ENCODE results near the gene CAMK1G. TPM values are rescaled to one million over a fixed set of nuclear protein-coding genes. Genes with fewer than 3 reads are reported as not detected.

CAMK1G gene
- total RNA-seq, 1 donor from 2014 or later, result not detected

DNA sequence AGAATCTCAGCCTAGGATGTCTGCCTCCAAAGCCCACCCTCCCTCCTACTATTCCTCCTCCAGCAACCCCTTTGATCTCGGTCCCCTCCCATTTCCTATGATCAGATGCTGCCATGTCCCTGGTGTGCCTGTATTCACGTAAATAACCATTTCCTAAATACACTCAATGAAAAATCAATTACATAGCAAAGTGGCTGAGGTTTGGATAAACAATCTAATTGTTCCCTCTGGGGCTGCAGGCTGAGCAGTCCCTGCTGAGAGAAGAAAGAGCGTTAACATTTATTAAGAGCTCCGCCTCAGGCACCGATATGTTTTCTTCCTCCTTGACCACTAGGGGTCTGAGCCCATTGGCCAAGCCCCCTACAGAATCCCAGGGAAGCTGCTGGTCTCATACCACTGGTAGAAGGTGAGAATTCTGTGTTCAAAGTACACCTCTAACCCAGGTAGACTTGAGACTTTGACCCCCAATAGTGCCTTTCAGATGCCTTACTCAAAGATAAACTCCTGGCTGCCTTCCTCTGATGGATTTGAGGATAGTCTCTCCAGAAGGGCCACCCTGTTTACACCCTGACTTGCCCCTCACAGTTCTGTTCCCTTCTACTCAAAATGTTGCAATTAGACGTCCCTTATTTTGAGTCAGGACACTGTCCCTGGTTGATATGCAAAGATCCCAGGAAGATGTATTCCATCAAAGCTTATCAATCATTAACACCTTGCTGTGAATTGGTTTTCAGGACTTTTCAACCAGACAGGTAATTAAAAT, 33.9 kb upstream of the CAMK1G start:
- peaks cover 3% of the 10 kb centered on the region for H3K4me1 ChIP-seq
- no peak overlapping the region for H3K27ac ChIP-seq (replicated peaks)
- intact Hi-C loops (cut with micrococcal nuclease), result no loop called here
- no peak overlapping the region for H3K4me3 ChIP-seq
- TF ChIP-seq, protein P1, sequence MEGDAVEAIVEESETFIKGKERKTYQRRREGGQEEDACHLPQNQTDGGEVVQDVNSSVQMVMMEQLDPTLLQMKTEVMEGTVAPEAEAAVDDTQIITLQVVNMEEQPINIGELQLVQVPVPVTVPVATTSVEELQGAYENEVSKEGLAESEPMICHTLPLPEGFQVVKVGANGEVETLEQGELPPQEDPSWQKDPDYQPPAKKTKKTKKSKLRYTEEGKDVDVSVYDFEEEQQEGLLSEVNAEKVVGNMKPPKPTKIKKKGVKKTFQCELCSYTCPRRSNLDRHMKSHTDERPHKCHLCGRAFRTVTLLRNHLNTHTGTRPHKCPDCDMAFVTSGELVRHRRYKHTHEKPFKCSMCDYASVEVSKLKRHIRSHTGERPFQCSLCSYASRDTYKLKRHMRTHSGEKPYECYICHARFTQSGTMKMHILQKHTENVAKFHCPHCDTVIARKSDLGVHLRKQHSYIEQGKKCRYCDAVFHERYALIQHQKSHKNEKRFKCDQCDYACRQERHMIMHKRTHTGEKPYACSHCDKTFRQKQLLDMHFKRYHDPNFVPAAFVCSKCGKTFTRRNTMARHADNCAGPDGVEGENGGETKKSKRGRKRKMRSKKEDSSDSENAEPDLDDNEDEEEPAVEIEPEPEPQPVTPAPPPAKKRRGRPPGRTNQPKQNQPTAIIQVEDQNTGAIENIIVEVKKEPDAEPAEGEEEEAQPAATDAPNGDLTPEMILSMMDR (IDR thresholded peaks at IDR 0.05; ENCODE audit: borderline replicate concordance), result no peak
- DNase-seq, result no peak
- no peaks in the 10 kb centered on the region for H3K36me3 ChIP-seq
- no peaks in the 10 kb centered on the region for H3K9me3 ChIP-seq (replicated peaks)
- H3K27me3 ChIP-seq (ENCODE audit: low read depth), result peaks cover 18% of the 10 kb centered on the region

GRCh38 chr1:209550519-209550918, 33.0 kb upstream of the CAMK1G start:
- H3K27me3 ChIP-seq (ENCODE audit: low read depth), result peaks cover 25% of the 10 kb centered on the region
- no peaks in the 10 kb centered on the region for H3K36me3 ChIP-seq
- intact Hi-C loops (cut with micrococcal nuclease), result no loop called here
- TF ChIP-seq, protein P1 (IDR thresholded peaks at IDR 0.05; ENCODE audit: borderline replicate concordance), result no peak
- H3K4me3 ChIP-seq, result no peak overlapping the region
- no peak for DNase-seq
- H3K9me3 ChIP-seq (replicated peaks), result no peaks in the 10 kb centered on the region
- H3K4me1 ChIP-seq, result no peaks in the 10 kb centered on the region
- H3K27ac ChIP-seq (replicated peaks), result no peak overlapping the region

GRCh38 chr1:209552406-209553264, 30.9 kb upstream of the CAMK1G start:
- intact Hi-C loops (cut with micrococcal nuclease), result no loop called here
- TF ChIP-seq, protein P1 (IDR thresholded peaks at IDR 0.05; ENCODE audit: borderline replicate concordance), result no peak
- Histone ChIP-seq H3K4me1 (no peaks in the 10 kb centered on the region), H3K36me3 (no peaks in the 10 kb centered on the region), H3K4me3 (no peak overlapping the region), H3K9me3 (replicated peaks) (no peaks in the 10 kb centered on the region), H3K27ac (replicated peaks) (no peak overlapping the region), H3K27me3 (ENCODE audit: low read depth) (peaks cover 36% of the 10 kb centered on the region)
- no peak for DNase-seq

DNA sequence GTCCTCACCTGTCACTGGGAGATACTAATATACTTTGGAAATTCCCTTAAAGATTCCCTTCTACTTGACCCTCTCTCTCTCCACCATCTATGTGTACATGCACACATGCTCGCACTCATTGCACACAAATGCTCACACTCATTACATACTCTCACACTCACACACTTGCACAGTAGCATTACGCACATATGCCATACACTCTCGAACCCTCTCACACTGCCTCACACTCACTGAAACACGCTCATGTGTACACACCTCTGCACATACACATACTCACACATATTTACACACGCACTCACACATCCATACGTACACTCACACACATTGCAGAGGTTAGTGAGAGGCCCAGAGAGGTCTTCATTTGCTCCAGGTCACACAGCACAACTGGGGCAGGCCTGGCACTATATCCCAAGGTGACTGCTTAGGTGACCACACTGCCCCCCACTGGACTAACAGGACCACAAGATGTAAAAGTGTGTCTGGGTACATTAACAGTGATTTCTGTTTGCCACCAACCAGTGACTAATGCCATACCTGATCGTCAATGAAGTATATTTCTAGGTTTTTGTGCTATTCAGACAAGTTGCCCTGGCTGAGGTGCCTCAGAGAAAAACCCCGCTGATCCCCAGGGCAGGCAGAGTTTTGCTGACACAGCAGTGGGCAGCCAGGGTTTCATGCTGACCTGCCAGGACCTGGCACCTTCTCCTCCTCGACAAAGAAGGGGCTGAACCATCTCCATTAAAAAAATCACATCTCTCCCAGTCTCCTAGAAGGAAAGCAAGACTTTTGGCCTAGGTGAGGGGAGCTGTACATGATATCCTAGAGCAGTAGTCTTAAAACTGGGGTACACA, 28.5 kb upstream of the CAMK1G start:
- Histone ChIP-seq H3K4me3 (no peak overlapping the region), H3K4me1 (no peaks in the 10 kb centered on the region), H3K9me3 (replicated peaks) (no peaks in the 10 kb centered on the region), H3K27ac (replicated peaks) (no peak overlapping the region), H3K36me3 (no peaks in the 10 kb centered on the region), H3K27me3 (ENCODE audit: low read depth) (peaks cover 27% of the 10 kb centered on the region)
- intact Hi-C loops (cut with micrococcal nuclease), result no loop called here
- TF ChIP-seq, protein P1 (IDR thresholded peaks at IDR 0.05; ENCODE audit: borderline replicate concordance), result no peak
- DNase-seq, result no peak

DNA sequence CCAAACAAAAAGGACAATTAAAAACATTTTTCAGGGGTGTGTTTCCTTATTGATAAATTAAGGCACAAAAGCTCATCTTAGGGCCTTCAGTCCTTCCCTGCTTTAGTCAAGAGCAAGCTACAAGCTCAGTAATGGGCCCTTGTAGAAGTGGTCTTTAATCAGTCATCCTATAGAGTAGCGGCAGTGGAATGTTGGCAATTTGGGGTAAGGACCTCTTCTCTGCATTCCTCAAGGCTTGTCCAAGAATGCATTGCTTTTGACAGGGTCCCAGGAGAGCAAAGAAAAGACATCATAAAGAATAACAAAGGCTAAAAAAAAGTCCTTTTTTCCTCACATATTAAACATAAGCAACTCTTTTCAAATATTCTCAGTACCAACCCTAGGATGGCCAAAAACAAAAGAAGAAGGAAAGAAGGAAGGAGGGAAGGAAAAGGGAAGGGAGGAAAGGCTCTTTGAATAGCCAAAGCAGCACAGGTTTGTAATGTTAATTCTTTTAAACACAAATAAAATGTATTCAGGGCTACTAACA, 27.3 kb upstream of the CAMK1G start:
- TF ChIP-seq, protein P1 (IDR thresholded peaks at IDR 0.05; ENCODE audit: borderline replicate concordance), result no peak
- Histone ChIP-seq H3K27ac (replicated peaks) (no peak overlapping the region), H3K4me1 (no peaks in the 10 kb centered on the region), H3K27me3 (ENCODE audit: low read depth) (peaks cover 24% of the 10 kb centered on the region), H3K36me3 (no peaks in the 10 kb centered on the region), H3K4me3 (no peak overlapping the region), H3K9me3 (replicated peaks) (no peaks in the 10 kb centered on the region)
- intact Hi-C loops (cut with micrococcal nuclease), result no loop called here
- no peak for DNase-seq

Measured in left ventricle myocardium inferior (tissue), 1 donor.